Measurements from ENCODE around the gene CPTP.

CPTP gene

GRCh38 chr1:1335283-1335682 is 10.7 kb downstream of the CPTP start:
- H3K27ac ChIP-seq: no peak overlapping the region

GRCh38 chr1:1335792-1336248 is 11.2 kb downstream of the CPTP start:
- no peak for TF ChIP-seq CTCF (conservative IDR thresholded peaks at IDR 0.05)
- no peak overlapping the region for H3K27ac ChIP-seq

More at GRCh38 chr1:1335283-1335682, 10.7 kb downstream of the CPTP start:
- no peak for TF ChIP-seq CTCF (conservative IDR thresholded peaks at IDR 0.05)

GRCh38 chr1:1336446-1336845 is 11.8 kb downstream of the CPTP start:
- no peak for TF ChIP-seq CTCF (conservative IDR thresholded peaks at IDR 0.05)
- H3K27ac ChIP-seq: no peak overlapping the region

- no peak overlapping the region for H3K27ac ChIP-seq
- no peak for TF ChIP-seq CTCF (conservative IDR thresholded peaks at IDR 0.05)
Observed at GRCh38 chr1:1336931-1337792, 12.6 kb downstream of the CPTP start.

- TF ChIP-seq CTCF (conservative IDR thresholded peaks at IDR 0.05): no peak
- H3K27ac ChIP-seq: no peak overlapping the region
Observed at GRCh38 chr1:1337793-1338147, 13.2 kb downstream of the CPTP start.

- no peak for TF ChIP-seq CTCF (conservative IDR thresholded peaks at IDR 0.05)
- H3K27ac ChIP-seq: no peak overlapping the region
Observed at GRCh38 chr1:1338278-1338677, 13.7 kb downstream of the CPTP start.

- H3K27ac ChIP-seq: no peak overlapping the region
- no peak for TF ChIP-seq CTCF (conservative IDR thresholded peaks at IDR 0.05)
Observed at GRCh38 chr1:1340185-1340584, 15.6 kb downstream of the CPTP start.
